H9 (cell line): ENCODE measurements around the gene MTA2. TPM values are rescaled to one million over a fixed set of nuclear protein-coding genes. Genes with fewer than 3 reads are reported as not detected.

Experiments
- DNase-seq: peaks from one replicate; pipeline ENCODE4 v3.0.0-alpha.2; 2017
- H2AFZ ChIP-seq: one replicate; pipeline ENCODE4 v1.6.1; 2013; ENCODE audit warnings: mild to moderate bottlenecking, low read length, control low read depth, moderate library complexity
- H2AK5ac ChIP-seq: 2 replicates; pipeline ENCODE4 v1.6.1; 2013; ENCODE audit warnings: low read length, control low read depth, mixed read lengths; ENCODE audit not compliant: insufficient read length
- H2BK120ac ChIP-seq: one replicate; pipeline ENCODE4 v1.6.1; 2013; ENCODE audit warnings: low read depth, mild to moderate bottlenecking, low read length, control low read depth, inconsistent platforms; ENCODE audit not compliant: poor library complexity, severe bottlenecking
- H2BK12ac ChIP-seq: 2 replicates; pipeline ENCODE4 v1.6.1; 2013; ENCODE audit warnings: low read length, control low read depth, mixed read lengths, low read depth; ENCODE audit not compliant: insufficient read length
- H2BK15ac ChIP-seq: 2 replicates; pipeline ENCODE4 v1.6.1; 2013; ENCODE audit warnings: low read depth, low read length, control low read depth
- H2BK20ac ChIP-seq: one replicate; pipeline ENCODE4 v1.6.1; 2013; ENCODE audit warnings: low read depth, mild to moderate bottlenecking, low read length, control low read depth, inconsistent platforms; ENCODE audit not compliant: poor library complexity, severe bottlenecking
- H2BK5ac ChIP-seq: 2 replicates; pipeline ENCODE4 v1.6.1; 2013; ENCODE audit warnings: low read length, control low read depth, mixed read lengths; ENCODE audit not compliant: insufficient read length
- H3K14ac ChIP-seq: 2 replicates; pipeline ENCODE4 v1.6.1; 2013; ENCODE audit warnings: low read length, control low read depth; ENCODE audit not compliant: insufficient read depth
- H3K18ac ChIP-seq: 2 replicates; pipeline ENCODE4 v1.6.1; 2013; ENCODE audit warnings: low read depth, mild to moderate bottlenecking, mixed read lengths, low read length, control low read depth; ENCODE audit not compliant: insufficient read length
- H3K23ac ChIP-seq: 2 replicates; pipeline ENCODE4 v1.6.1; 2013; ENCODE audit warnings: low read length, control low read depth, mixed read lengths, low read depth; ENCODE audit not compliant: insufficient read length
- H3K23me2 ChIP-seq: 2 replicates; pipeline ENCODE4 v1.6.1; 2013; ENCODE audit warnings: low read depth, mild to moderate bottlenecking, mixed read lengths, low read length, control low read depth; ENCODE audit not compliant: insufficient read length, poor library complexity, severe bottlenecking
- H3K27ac ChIP-seq: 2 replicates; pipeline ENCODE4 v1.5.1; 2013; ENCODE audit warnings: low read length, control low read depth, mixed read lengths, low read depth; ENCODE audit not compliant: insufficient read length
- H3K27me3 ChIP-seq: 2 replicates; pipeline ENCODE4 v1.6.1; 2013; ENCODE audit warnings: low read length, control low read depth, inconsistent platforms; ENCODE audit not compliant: insufficient read depth
- H3K4ac ChIP-seq: 2 replicates; pipeline ENCODE4 v1.6.1; 2013; ENCODE audit warnings: low read depth, mild to moderate bottlenecking, control low read depth, inconsistent platforms, low read length, moderate library complexity
- H3K4me1 ChIP-seq: 2 replicates; pipeline ENCODE4 v1.6.1; 2013; ENCODE audit warnings: low read length, control low read depth, inconsistent platforms; ENCODE audit not compliant: insufficient read depth
- H3K4me2 ChIP-seq: 2 replicates; pipeline ENCODE4 v1.6.1; 2013; ENCODE audit warnings: low read length, control low read depth, mixed read lengths; ENCODE audit not compliant: insufficient read length, insufficient read depth
- H3K56ac ChIP-seq: 2 replicates; pipeline ENCODE4 v1.6.1; 2013; ENCODE audit warnings: low read depth, mild to moderate bottlenecking, mixed read lengths, low read length, control low read depth; ENCODE audit not compliant: insufficient read length
- H3K79me1 ChIP-seq: 2 replicates; pipeline ENCODE4 v1.6.1; 2013; ENCODE audit warnings: low read depth, mild to moderate bottlenecking, moderate library complexity, low read length, control low read depth, inconsistent platforms; ENCODE audit not compliant: insufficient read depth, poor library complexity, severe bottlenecking
- H3K79me2 ChIP-seq: 2 replicates; pipeline ENCODE4 v1.6.1; 2013; ENCODE audit warnings: low read length, control low read depth, inconsistent platforms; ENCODE audit not compliant: insufficient read depth
- H3K9ac ChIP-seq: 2 replicates; pipeline ENCODE4 v1.6.1; 2013; ENCODE audit warnings: low read length, control low read depth, mixed read lengths; ENCODE audit not compliant: insufficient read length; ENCODE audit errors: extremely low read depth
- H3K9me3 ChIP-seq: one replicate; pipeline ENCODE4 v1.6.1; 2013; ENCODE audit warnings: low read depth, low read length, inconsistent platforms; ENCODE audit not compliant: control insufficient read depth
- H3T11ph ChIP-seq: one replicate; pipeline ENCODE4 v1.6.1; 2013; ENCODE audit warnings: mild to moderate bottlenecking, low read length, control low read depth, inconsistent platforms
- H4K20me1 ChIP-seq: one replicate; pipeline ENCODE4 v1.6.1; 2013; ENCODE audit not compliant: control insufficient read depth, insufficient read length, insufficient read depth
- H4K5ac ChIP-seq: 2 replicates; pipeline ENCODE4 v1.6.1; 2013; ENCODE audit warnings: low read depth, mild to moderate bottlenecking, mixed read lengths, low read length, control low read depth; ENCODE audit not compliant: insufficient read length
- H4K8ac ChIP-seq: replicated peaks from 2 replicates; pipeline ENCODE4 v1.6.1; 2013; ENCODE audit warnings: low read length, control low read depth, mixed read lengths, low read depth; ENCODE audit not compliant: insufficient read length
- H4K91ac ChIP-seq: 2 replicates; pipeline ENCODE4 v1.6.1; 2013; ENCODE audit warnings: low read depth, mild to moderate bottlenecking, moderate library complexity, mixed read lengths, low read length, control low read depth; ENCODE audit not compliant: insufficient read length
- H3K27ac Mint-ChIP-seq, 3 experiments: 2 replicates in 2 of 3; 3 replicates in 1 of 3; pipeline ENCODE4 v1.8.0; 2020 to 2021; ENCODE audit warnings: mixed read lengths in 3 of 3, mild to moderate bottlenecking in 1 of 3, moderate library complexity in 1 of 3
- H3K27me3 Mint-ChIP-seq: 2 replicates; pipeline ENCODE4 v1.8.0; 2021; ENCODE audit warnings: low read depth, mild to moderate bottlenecking, moderate library complexity, mixed read lengths
- H3K36me3 Mint-ChIP-seq, 3 experiments: 2 replicates in 2 of 3; 3 replicates in 1 of 3; pipeline ENCODE4 v1.8.0; 2020 to 2021; ENCODE audit warnings: low read depth in 3 of 3, mixed read lengths in 3 of 3; ENCODE audit not compliant: insufficient read depth in 1 of 3
- H3K4me1 Mint-ChIP-seq, 2 experiments: 2 replicates each; pipeline ENCODE4 v1.8.0; 2020; ENCODE audit warnings: mixed read lengths in 2 of 2
- H3K4me3 Mint-ChIP-seq, 2 experiments: 2 replicates in 1 of 2; 3 replicates in 1 of 2; pipeline ENCODE4 v1.8.0; 2020 to 2021; ENCODE audit warnings: mild to moderate bottlenecking in 2 of 2, mixed read lengths in 2 of 2, moderate library complexity in 1 of 2
- H3K9me3 Mint-ChIP-seq, 2 experiments: 2 replicates in 1 of 2; 3 replicates in 1 of 2; pipeline ENCODE4 v1.8.0; 2020; ENCODE audit warnings: mild to moderate bottlenecking in 2 of 2, mixed read lengths in 2 of 2, moderate library complexity in 1 of 2
- WGBS: extraction: QIAGEN DNeasy Blood & Tissue Kit; methylation state at CpG from one replicate; pipeline ENCODE4 v1.1.7; 2013; ENCODE audit warnings: missing lambda C conversion rate, low lambda C conversion rate, mixed read lengths; ENCODE audit not compliant: insufficient read length; ENCODE audit errors: extremely low coverage; 5-methylcytosine and 5-hydroxymethylcytosine counted together
- total RNA-seq: library from RNA; stranded (reverse); gene quantifications from 2 replicates; pipeline ENCODE4 v1.2.1, GENCODE V29; 2021
- TF ChIP-seq, protein P1 (sequence below): fragments of 200-600 bp; sonication (generic); conservative IDR thresholded peaks from 3 replicates; pipeline ENCODE4 v1.8.0; 2021; ENCODE audit warnings: antibody characterized with exemption, mild to moderate bottlenecking

MTA2 gene
- total RNA-seq, 1 experiment from 2014 or later = 143 TPM

DNA sequence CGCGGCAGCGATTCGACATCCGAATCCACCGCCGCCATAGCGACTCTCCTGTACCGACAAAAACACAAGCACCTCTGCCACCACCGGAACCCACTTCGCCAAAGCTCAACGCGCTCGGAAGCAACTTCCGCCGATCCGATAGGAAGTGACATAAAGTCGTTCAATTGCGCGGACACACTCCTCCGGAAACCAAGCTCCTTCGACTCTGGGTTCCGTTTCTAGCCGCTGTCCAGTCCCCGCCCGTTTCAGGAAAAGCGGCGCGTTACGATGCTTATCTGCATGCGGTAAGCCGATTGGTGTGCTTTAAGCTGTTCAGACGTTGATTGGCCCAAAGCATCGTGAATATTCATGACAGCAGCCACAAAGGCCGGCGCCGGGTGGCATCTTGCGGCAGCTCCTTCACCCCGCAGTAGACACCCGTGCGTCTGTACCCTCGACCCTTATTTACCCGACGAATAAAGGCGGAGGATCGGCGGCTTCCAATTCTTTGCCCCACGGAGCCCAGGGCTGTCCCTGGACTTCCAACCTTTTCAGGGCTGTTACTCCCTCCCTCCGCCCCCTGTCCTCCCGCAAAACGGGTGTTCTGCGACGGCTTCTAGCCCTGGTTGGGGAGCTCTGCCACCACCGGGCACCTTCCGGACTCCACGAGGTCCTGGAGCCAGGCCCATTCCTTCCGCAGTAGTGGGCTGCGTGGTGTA, 10.1 kb downstream of the MTA2 start, which contains the start of gene TUT1:
Gene TUT1, minus strand, starts transcription at position 76 of the 698 bp plus-strand sequence. Its CDS starts 38 bp downstream, at position 38.
- H3K4me1 Mint-ChIP-seq = peaks cover 21 to 25% of the 10 kb centered on the region in 2 experiments
- DNase-seq = peak; percentile 99
- H3K4me3 Mint-ChIP-seq = peak within 1 kb of the TSS; percentile 94 to 96
- peak within 1 kb of the TSS; percentile 45 for H3K18ac ChIP-seq
- H4K20me1 ChIP-seq = no peaks in the 10 kb centered on the region
- H3K27ac Mint-ChIP-seq = peak within 1 kb of the TSS; percentile 93 to 99 (median 96)
- H3K4ac ChIP-seq = no peak within 1 kb of the TSS
- no peak within 1 kb of the TSS for H3K23ac ChIP-seq
- no peak within 1 kb of the TSS for H4K8ac ChIP-seq
- no peak within 1 kb of the TSS for H2BK120ac ChIP-seq
- no peak within 1 kb of the TSS for H2AFZ ChIP-seq
- H3K56ac ChIP-seq = no peak within 1 kb of the TSS
- H3K36me3 Mint-ChIP-seq = peaks cover 24 to 61% (median 49%) of the 10 kb centered on the region in 3 experiments
- H3K23me2 ChIP-seq = peaks cover 5% of the 10 kb centered on the region
- no CpG with 5 or more reads among the region's 58 CpGs for WGBS
- no peaks in the 10 kb centered on the region for H3K79me2 ChIP-seq
- H2BK5ac ChIP-seq = no peak within 1 kb of the TSS
- peak within 1 kb of the TSS; percentile 74 for H3K9ac ChIP-seq
- H2BK12ac ChIP-seq = no peak within 1 kb of the TSS
- H3K9me3 ChIP-seq = no peaks in the 10 kb centered on the region
- H3K14ac ChIP-seq = peak within 1 kb of the TSS; percentile 41
- H3K79me1 ChIP-seq = no peaks in the 10 kb centered on the region
- H4K5ac ChIP-seq = no peak within 1 kb of the TSS
- no peak within 1 kb of the TSS for H2AK5ac ChIP-seq
- no peaks in the 10 kb centered on the region for H3K27me3 ChIP-seq
- no peak within 1 kb of the TSS for H3K27ac ChIP-seq
- no peaks in the 10 kb centered on the region for H3K27me3 Mint-ChIP-seq
- no peak within 1 kb of the TSS for H2BK15ac ChIP-seq
- TF ChIP-seq, protein P1, sequence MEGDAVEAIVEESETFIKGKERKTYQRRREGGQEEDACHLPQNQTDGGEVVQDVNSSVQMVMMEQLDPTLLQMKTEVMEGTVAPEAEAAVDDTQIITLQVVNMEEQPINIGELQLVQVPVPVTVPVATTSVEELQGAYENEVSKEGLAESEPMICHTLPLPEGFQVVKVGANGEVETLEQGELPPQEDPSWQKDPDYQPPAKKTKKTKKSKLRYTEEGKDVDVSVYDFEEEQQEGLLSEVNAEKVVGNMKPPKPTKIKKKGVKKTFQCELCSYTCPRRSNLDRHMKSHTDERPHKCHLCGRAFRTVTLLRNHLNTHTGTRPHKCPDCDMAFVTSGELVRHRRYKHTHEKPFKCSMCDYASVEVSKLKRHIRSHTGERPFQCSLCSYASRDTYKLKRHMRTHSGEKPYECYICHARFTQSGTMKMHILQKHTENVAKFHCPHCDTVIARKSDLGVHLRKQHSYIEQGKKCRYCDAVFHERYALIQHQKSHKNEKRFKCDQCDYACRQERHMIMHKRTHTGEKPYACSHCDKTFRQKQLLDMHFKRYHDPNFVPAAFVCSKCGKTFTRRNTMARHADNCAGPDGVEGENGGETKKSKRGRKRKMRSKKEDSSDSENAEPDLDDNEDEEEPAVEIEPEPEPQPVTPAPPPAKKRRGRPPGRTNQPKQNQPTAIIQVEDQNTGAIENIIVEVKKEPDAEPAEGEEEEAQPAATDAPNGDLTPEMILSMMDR = no peak
- no peaks in the 10 kb centered on the region for H3K9me3 Mint-ChIP-seq
- no peak within 1 kb of the TSS for H2BK20ac ChIP-seq
- no peak within 1 kb of the TSS for H4K91ac ChIP-seq
- no peak within 1 kb of the TSS for H3T11ph ChIP-seq
- peak within 1 kb of the TSS; percentile 92 for H3K4me2 ChIP-seq
- H3K4me1 ChIP-seq = no peaks in the 10 kb centered on the region; the same call in 1 of the 2 replicates
